ENCODE results near the gene FHIP1B. TPM values are rescaled to one million over a fixed set of nuclear protein-coding genes. Genes with fewer than 3 reads are reported as not detected.
A peak's percentile ranks its signal among the peaks of the same experiment; 100 is the strongest.

FHIP1B gene
- total and polyA plus RNA-seq, 2 of the 4 experiments (the other 2 are of a cell fraction) = 5.9 to 30.2 TPM

DNA sequence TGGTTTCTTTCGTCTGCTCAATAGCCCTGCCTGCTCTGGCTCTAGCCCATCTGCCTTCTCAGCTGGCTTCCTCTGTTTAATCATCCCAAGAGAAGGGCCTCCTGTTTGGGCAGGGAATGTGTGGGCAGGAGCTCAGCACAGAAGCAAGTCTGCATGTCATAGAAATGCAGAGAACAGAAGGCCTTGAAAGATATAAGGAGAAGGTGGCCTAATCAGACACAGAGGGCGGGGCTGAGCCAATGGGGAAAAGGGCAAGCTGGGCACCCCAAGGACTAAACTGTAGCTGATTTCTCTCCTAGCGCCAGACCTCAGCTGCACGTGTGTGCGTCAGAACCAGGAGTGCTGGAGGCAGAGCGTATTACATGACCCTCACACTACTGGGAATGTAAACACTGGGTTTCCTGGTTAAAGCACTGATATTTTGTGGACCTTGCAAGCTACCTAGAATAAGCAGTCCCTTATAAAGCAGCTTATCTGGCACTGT is 17.6 kb upstream of the FHIP1B start:
- no peaks in the 10 kb centered on the region for H4K20me1 ChIP-seq (ENCODE audit: insufficient read depth, low read length)
- H3K79me1 ChIP-seq (ENCODE audit: low read depth in 1 of 2, low read length in 2 of 2) = no peaks in the 10 kb centered on the region
- no peaks in the 10 kb centered on the region for H3K36me3 ChIP-seq (ENCODE audit: control insufficient read depth, insufficient read depth, low read length)
- intact Hi-C loops (cut with micrococcal nuclease) = loop anchor here (1.0 kb wide), 3 partner anchors 63 to 101 kb away; no protein-coding TSS in a partner anchor
- peak overlapping the region; percentile 7 for H2AFZ ChIP-seq (replicated peaks; ENCODE audit: low read length, poor library complexity)
- H2AK5ac ChIP-seq (ENCODE audit: low read depth, low read length) = no peak overlapping the region
- no peak overlapping the region for H2AK9ac ChIP-seq (replicated peaks; ENCODE audit: low read depth, low read length, poor library complexity)
- H3K9me1 ChIP-seq (ENCODE audit: insufficient read depth, low read length) = no peaks in the 10 kb centered on the region
- dilution Hi-C loops (cut with HindIII; ENCODE audit: low sequenced_read_pairs, unreplicated experiment) = no loop called here
- H3K4ac ChIP-seq (ENCODE audit: low read depth, low read length) = no peak overlapping the region
- H2BK120ac ChIP-seq (ENCODE audit: low read depth, low read length) = no peak overlapping the region
- whole genome bisulfite sequencing, 2 experiments (ENCODE audit: extremely low coverage in 2 of 2, insufficient read length in 1 of 2) = no CpG with 5 or more reads among the region's 6 CpGs
- peak; percentile 85 for DNase-seq
- H2BK20ac ChIP-seq (ENCODE audit: low read depth, low read length) = no peak overlapping the region
- H3K9ac ChIP-seq (ENCODE audit: low read depth, low read length) = no peak overlapping the region
- TF ChIP-seq RCOR1 (IDR thresholded peaks at IDR 0.05; ENCODE audit: insufficient replicate concordance, low read length) (peak; percentile 67), MXI1 (IDR thresholded peaks at IDR 0.05; ENCODE audit: borderline replicate concordance, low read depth, low read length) (peak; percentile 54; the same call in 1 of the 2 replicates), MAZ (IDR thresholded peaks at IDR 0.05; ENCODE audit: borderline replicate concordance, low read depth, low read length) (no peak), NFE2L2 (IDR thresholded peaks at IDR 0.05; ENCODE audit: low read depth, low read length) (no peak), RAD21 (IDR thresholded peaks at IDR 0.05; ENCODE audit: low read length) (no peak), BHLHE40 (IDR thresholded peaks at IDR 0.05; ENCODE audit: low read depth, low read length) (peak; percentile 99)
- TF ChIP-seq, protein P1, sequence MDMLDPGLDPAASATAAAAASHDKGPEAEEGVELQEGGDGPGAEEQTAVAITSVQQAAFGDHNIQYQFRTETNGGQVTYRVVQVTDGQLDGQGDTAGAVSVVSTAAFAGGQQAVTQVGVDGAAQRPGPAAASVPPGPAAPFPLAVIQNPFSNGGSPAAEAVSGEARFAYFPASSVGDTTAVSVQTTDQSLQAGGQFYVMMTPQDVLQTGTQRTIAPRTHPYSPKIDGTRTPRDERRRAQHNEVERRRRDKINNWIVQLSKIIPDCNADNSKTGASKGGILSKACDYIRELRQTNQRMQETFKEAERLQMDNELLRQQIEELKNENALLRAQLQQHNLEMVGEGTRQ (IDR thresholded peaks at IDR 0.05; ENCODE audit: low read depth, low read length) = 0 out of 2 replicates have a peak, but pooled peaks have one; percentile 10
- peaks cover 11% of the 10 kb centered on the region for H3K4me1 ChIP-seq (ENCODE audit: control insufficient read depth, insufficient read depth, low read length)
- H3K27ac ChIP-seq (ENCODE audit: insufficient read depth, low read length) = peak overlapping the region; percentile 6; the same call in 1 of the 2 replicates
- no peak overlapping the region for H3K18ac ChIP-seq (ENCODE audit: low read depth, low read length)
- H3K4me2 ChIP-seq (ENCODE audit: low read depth, low read length) = peak overlapping the region; percentile 4; the same call in 1 of the 2 replicates
- ChIA-PET CTCF (interaction anchor here (0.6 to 4.0 kb wide), 8 partner anchors 9 to 110 kb away, joined by 3 to 49 read pairs (median 5); no protein-coding TSS in a partner anchor), POLR2A (ENCODE audit: unreplicated experiment) (no interaction called here)
- no peak overlapping the region for H3K23ac ChIP-seq (ENCODE audit: low read depth, low read length)
- BruUV-seq (replicated peaks) = no TSS peak
- no peak overlapping the region for H4K5ac ChIP-seq (ENCODE audit: low read depth, low read length)
- H2BK5ac ChIP-seq (ENCODE audit: low read depth, low read length, poor library complexity, severe bottlenecking) = no peak overlapping the region
- H3K56ac ChIP-seq (ENCODE audit: extremely low read depth, insufficient read depth, low read length) = no peak overlapping the region
- H4K91ac ChIP-seq (ENCODE audit: insufficient read depth, low read depth, low read length) = no peak overlapping the region
- no peak overlapping the region for H3K4me3 ChIP-seq (ENCODE audit: insufficient read depth, low read depth, low read length)
- peaks cover 10% of the 10 kb centered on the region for H3K27me3 ChIP-seq (ENCODE audit: control insufficient read depth, insufficient read depth, low read length)
- in situ Hi-C loops (cut with MboI; ENCODE audit: low sequenced_read_pairs) = loop anchor here (5.0 kb wide), 1 partner anchor 65 kb away; no protein-coding TSS in a partner anchor
- ATAC-seq (ENCODE audit: low read depth) = peak; percentile 45
- no peak overlapping the region for H4K8ac ChIP-seq (ENCODE audit: low read depth in 2 of 2, low read length in 2 of 2)
- H3K14ac ChIP-seq (replicated peaks; ENCODE audit: low read depth, low read length) = no peak overlapping the region
- no peak overlapping the region for H2BK15ac ChIP-seq (ENCODE audit: low read depth, low read length)
- H3K9me3 ChIP-seq (ENCODE audit: control insufficient read depth, insufficient read depth, low read length) = no peaks in the 10 kb centered on the region

Data from IMR-90 (cell line).